ENCODE results near the gene CCNY.

- TF ChIP-seq POLR2A (IDR thresholded peaks at IDR 0.05) (no peak), CTCF (IDR thresholded peaks at IDR 0.05) (no peak)
Measured at GRCh38 chr10:35463878-35464277, 127.6 kb downstream of the CCNY start.

All from lower leg skin (tissue), 3 donors.